ENCODE results near the gene LIPK.

- TF ChIP-seq EZH2 (IDR thresholded peaks at IDR 0.05) (no peak), POLR2AphosphoS5 (IDR thresholded peaks at IDR 0.05; ENCODE audit: borderline replicate concordance, low read depth, low read length) (no peak), FOXP2 (optimal IDR thresholded peaks at IDR 0.05; ENCODE audit: control extremely low read depth, extremely low read length, insufficient read depth) (no peak)
Measured at GRCh38 chr10:88759366-88760101, 53.5 kb downstream of the LIPK start, which contains the start of gene LIPN.
